NCI-H128 (cell line): ENCODE results near the gene TRIM39.
"Not testable (repeated sequence)": the region's sequence is repeated elsewhere in the genome, so short reads cannot be mapped to it uniquely, and the experiment has no call there.

Source experiments
- DNase-seq: peaks from one replicate; lab custom pipeline; 2025; ENCODE audit not compliant: unreplicated experiment; lab: John Stamatoyannopoulos, UW

The TRIM39 gene

DNA sequence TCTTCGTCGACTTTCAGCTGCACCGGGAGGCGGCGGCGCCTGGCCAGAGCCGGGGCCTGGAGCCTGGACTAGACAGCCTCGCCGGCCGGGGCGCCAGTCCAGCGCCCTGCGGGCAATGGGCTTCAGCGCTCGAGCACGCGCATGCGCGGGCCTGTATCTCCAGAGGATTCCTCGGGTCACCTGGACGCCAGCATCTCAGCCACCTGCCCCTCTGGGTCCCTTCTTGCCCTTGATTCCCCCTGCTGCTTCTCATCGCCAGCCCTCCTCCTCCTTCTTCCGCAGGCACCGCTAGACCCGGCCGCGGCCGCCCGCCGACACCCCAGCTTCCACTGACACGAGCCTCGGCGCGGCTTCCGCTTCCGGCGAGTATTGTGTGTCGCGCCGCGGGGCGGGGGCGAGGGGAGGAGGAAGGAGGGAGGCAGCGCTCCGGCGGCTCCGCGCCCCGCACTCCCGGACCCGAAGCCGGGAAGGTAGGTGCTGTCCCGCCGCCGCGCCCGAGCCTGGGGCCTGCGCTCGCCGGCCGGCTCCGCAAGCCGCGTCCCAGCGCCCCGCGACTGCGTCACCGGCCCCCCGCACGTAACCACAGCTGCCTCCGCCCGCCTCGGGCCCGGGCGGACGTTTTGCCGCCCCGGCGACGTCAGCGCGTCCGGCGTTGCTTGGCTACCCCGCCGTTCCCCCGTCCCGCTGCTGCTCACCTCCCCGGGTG is at the start of gene TRIM39:
Gene TRIM39, plus strand, starts transcription at position 402 of the 706 bp plus-strand sequence. CDS start 2,391 bp downstream, outside the sequence.
- peak; percentile 38 for DNase-seq

- not testable (repeated sequence) for DNase-seq
Observed at GRCh38 chr6:30280988-30281387, 45.7 kb upstream of the TRIM39 start.

- no peak for DNase-seq
Observed at GRCh38 chr6:30282522-30282921, 44.2 kb upstream of the TRIM39 start.

- DNase-seq = no peak
Observed at GRCh38 chr6:30283761-30284160, 43.0 kb upstream of the TRIM39 start.

DNA sequence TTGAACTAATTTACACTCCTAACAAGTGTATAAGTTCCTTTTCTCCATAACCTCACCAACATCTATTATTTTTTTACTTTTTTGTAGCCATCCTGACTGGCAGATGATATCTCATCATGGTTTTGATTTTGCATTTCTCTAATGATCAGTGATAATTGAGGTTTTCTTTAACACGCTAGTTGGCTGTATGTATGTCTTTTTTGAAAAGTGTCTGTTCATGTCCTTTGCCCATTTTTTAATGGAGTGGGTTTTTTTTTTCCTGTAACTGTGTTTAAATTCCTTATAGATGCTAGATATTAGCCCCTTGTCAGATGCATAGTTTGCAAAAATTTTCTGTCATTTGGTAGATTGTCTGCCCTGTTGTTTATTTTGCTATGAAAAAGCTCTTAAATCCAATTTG is 39.6 kb upstream of the TRIM39 start:
- no peak for DNase-seq

GRCh38 chr6:30295837-30296236 is 30.9 kb upstream of the TRIM39 start:
- DNase-seq = no peak

- DNase-seq = no peak
Observed at GRCh38 chr6:30304002-30304401, 22.7 kb upstream of the TRIM39 start.

DNA sequence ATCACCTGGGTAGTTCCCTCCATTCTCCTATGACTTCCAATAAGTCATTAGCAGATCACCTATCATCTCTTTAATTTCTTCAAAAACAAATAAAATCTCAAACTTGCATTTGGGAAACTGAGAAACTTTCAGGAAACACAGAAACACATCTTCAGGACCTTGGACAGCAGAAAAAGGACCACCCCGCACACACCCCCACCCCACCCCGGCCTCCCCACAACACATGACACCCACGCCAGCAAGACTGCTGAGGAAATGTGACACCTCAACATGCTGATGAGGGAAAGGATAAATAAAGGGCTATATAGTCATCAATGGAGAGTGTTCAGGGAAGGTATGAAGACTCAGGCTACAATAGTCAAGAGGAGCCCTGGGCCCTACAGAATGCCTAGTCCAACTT is 15.6 kb upstream of the TRIM39 start:
- DNase-seq = no peak

DNA sequence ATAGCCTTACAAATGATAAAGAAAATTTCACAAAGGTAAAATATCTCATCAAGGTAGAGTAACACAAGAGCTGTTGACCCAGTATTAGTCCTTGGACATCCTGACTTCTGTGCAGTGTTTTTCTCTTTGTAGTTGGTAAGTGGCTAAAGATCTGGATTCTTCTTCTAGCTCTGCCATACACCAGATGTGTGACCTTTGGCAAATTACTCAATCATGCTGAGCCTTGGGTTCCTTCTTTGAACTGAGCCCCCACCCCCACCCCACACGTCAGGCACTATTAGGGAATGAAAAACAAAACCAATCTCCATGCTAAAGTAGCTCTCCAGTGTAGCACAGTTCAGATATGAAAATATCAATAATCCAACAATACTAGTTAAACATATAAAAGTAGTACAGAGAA is 15.1 kb upstream of the TRIM39 start:
- DNase-seq = no peak

- no peak for DNase-seq
Observed at GRCh38 chr6:30312266-30312665, 14.5 kb upstream of the TRIM39 start.

DNA sequence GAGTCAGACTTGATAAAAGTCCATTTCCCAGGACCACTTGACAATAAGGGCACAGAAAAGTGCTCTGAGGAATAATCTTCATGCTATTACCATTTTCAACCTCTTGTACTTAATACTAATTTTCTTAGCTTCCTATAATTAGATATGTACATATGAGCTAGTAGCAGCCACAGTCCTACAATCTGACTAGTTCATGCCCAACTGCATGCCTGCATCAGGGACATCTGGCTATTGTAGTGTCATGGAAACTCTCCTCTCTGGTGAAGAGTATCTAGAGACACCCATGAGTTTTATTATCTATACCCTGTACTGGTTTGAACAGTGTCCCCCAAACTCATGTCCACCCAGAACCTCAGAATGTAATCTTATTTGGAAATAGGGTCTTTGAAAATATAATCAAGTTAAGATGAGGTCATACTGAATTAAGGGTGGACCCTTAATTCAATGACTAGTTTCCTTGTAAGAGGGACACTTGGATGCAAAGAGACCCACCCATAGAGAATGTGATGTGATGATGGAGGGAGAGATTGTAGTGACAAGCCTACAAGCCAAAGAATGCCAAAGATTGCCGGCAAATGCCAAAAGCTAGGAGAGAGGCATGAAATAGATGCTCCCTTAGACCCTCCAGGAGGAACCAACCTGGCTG is 13.9 kb upstream of the TRIM39 start:
- DNase-seq = no peak

DNA sequence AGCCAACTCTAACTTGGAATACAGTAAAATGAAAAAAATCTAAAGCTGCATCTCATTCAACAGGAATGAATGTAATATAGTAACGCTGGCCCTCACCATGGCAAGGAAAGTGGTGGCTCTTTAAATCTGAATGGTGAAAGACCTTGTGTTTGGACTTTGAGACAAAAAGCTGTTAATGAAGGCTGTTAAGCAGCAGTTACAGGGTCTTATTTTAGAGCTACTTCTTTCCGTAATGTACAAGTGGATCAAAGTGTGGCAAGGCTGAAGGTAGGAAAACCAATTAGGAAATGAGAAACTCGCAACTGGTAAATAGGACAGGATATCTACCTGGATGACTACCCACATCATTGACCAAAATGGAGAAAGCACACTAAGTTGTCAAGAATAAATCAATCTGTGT is 11.6 kb upstream of the TRIM39 start:
- DNase-seq = no peak

DNA sequence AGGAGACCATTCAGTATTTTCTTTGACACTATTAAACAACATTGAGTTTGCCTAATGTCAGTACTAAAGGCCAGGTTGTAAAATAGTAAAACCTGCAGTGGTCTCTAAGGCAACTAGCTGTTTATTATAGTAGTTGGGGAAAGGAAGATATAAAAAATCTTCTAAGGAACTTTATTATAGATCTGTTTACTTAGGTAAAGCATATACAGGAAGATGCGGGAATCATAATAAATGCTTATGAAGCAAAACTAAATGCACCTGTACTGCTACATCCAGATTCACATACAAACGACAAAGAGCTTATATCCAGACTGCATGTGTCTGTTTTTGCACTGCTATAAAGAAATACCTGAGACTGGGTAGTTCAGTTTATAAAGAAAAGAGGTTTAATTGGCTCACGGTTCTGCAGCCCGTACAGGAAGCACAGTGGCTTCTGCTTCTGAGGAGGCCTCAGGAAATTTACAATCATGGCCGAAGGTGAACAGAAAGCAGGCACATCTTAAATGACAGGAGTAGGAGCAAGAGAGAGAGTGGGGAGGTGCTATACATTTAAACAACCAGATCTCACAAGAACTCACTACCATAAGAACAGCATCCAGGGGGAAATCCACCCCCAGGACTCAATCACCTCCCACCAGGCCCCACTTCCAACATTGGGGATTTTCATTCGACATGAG is 8.7 kb upstream of the TRIM39 start:
- no peak for DNase-seq

- DNase-seq = no peak
Observed at GRCh38 chr6:30319146-30319835, 7.4 kb upstream of the TRIM39 start.

DNA sequence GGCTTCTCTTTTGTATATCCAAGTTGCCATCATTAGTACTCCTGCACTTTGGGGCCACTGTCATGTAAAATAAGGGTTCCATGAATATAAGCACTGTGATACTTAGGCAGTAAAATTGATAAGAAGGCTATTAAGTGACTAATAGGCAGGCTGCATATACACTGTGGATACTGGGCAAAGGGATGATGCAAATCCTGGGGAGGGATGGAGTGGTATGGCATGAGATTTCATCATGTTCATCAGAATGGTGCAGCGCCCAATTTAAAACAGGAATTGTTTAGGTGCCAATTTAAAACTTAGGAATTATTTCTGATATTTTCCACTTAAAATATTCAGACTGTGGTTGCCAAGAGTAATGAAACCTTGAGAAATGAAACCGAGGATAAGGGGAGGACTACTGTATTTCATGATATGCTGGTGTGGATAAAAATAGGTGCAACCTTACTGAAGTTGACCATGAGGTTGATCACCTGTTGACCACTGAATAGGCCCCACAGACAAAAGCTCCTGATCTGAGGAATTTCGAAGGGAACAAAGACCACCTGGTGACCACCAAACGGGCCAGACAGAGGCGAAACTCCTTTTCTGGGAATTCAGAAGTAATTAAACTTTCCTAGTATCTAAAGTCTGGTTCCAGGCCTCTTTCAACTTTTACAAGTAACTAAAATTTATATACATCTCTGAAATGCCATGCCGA is 4.9 kb upstream of the TRIM39 start:
- no peak for DNase-seq

DNA sequence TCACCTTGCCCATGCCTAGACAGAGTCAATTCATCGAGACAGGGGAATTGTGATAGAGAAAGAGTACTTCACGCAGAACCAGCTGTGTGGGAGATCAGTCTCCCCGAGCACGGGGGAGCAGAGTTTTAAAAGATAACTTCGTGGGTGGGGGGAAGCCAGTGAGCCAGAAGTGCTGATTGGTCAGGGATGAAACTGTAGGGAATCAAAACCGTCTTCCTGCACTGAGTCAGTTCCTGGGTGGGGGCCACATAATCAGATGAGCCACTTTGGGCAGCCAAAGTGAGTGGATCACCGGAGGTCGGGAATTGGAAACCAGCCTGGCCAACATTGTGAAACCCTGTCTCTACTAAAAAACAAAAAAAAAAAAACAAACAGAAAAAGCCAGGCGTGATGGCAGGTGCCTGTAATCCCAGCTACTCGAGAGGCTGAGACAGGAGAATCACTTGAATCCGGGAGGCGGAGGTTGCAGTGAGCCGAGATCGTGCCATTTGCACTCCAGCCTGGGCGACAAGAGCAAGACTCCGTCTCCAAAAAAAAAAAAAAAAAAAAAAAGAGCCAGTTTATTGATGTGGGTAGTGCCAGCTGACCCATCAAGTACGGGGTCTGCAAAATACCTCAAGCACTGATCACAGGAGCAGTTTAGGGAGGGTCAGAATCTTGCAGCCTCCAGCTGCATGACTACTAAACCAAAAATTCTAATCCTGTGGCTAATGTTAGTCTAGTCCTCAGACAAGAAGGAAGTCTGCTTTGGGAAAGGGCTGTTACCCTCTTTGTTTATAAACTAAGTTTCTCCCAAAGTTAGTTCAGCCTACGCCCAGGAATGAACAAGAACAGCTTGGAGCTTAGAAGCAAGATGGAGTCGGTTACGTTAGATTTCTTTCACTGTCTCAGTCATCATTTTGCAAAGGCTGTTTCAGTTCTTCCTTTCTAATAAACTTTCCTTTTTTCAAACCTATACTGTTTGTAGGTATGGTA is 3.9 kb upstream of the TRIM39 start:
- no peak for DNase-seq

DNA sequence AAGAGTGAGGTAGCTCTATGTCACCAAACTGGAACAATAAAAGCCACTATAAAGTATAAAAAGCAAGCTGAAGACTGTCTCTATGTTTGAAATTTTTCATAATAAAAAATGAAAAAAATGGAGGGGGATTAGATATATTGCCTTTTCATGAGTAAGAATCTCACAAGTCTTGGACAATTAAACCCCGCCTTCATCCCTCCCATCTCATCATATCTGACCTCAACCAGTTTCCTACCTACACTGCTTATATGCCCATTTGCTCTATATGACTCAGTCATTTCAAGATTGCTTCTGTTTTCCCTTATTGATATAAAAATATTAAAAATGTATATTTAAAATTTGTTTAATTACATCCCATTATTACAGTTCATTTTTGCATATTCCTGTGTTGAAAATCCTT is 2.9 kb upstream of the TRIM39 start:
- DNase-seq = no peak

DNA sequence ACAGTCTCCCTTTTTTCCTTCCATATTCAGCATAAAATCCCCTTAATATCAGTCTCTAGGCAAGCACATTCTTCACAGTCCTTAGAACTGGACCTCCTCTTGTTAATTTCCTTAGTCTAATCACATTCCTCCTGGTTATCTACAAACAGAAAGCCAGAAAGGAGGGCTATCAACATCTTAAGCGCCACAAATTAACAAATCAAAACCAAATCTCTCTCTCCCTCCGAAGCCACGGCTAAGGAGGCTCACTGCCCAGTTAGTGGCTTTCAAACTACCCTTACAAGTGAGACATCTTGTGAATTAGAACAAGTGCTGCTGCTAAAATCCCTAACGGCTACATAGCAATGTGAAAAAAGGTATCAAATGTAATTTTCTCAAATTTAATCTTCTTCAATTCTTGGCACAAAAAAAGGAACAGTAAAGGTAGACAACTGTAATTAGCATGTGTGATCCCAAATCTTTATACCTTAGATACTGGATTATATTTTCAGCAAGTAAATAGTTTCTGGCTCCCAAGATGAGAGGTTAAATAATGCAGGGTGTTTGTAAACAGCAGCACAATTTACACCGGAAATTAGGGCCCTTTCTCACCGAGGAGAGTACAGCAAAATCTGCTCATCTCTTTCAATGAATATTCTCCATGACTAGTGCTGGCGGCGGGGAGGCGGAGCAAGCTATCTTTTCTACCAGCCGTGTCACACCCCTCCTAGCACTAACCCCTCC is 1.4 kb upstream of the TRIM39 start:
- DNase-seq = no peak

DNA sequence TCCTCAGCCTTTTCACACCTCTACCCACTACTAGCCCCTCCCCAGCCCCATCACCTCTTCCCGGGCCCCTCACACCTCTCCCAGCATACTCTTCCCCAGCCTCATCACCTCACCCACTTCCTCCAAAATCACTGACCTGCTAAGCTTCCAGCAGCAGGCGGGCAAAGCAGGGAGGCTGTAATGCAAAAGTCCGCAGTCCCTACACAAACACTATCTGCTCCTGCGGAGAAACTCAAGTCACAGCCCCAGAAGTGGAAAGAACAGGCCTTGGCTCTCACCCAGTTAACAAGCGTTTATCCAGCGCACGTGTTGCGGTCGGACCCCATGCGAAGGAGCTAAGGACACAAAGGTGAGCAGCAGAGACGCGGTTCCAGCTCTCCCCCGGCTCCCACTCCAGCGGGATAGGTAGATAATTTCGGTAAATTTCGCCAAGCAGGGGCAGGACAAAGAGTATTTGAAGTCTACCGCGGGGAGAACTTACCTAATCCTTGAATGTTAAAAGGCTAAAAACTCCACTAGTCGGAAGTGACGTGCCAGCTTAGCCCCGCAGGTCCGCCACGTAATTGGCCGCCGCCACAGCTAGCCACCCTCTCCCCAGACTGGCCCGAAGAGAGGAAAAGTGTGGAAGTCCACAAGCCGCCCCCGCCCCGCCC is 728 bp upstream of the TRIM39 start:
- no peak for DNase-seq
